ENCODE results near the gene PDCD6IP.

DNA sequence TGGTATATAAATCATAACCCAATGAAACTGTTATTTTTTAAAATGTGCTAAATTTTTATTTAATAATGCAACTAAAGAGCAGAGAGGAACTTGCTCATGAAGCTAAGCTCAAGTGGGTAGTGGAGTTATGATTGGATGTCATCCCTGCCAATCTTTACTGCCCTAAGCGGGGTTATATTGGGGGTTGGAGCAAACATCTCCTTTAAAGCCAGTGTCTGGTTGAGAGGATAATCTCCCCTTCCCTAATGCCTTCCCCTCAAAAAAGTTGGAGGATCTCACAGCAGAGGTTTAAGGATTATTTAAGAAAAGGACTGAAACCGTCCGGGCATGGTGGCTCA is 48.2 kb upstream of the PDCD6IP start:
- TF ChIP-seq EZH2 (optimal IDR thresholded peaks at IDR 0.05; ENCODE audit: low read depth, low read length) = no peak
- TF ChIP-seq, protein P1, sequence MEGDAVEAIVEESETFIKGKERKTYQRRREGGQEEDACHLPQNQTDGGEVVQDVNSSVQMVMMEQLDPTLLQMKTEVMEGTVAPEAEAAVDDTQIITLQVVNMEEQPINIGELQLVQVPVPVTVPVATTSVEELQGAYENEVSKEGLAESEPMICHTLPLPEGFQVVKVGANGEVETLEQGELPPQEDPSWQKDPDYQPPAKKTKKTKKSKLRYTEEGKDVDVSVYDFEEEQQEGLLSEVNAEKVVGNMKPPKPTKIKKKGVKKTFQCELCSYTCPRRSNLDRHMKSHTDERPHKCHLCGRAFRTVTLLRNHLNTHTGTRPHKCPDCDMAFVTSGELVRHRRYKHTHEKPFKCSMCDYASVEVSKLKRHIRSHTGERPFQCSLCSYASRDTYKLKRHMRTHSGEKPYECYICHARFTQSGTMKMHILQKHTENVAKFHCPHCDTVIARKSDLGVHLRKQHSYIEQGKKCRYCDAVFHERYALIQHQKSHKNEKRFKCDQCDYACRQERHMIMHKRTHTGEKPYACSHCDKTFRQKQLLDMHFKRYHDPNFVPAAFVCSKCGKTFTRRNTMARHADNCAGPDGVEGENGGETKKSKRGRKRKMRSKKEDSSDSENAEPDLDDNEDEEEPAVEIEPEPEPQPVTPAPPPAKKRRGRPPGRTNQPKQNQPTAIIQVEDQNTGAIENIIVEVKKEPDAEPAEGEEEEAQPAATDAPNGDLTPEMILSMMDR (IDR thresholded peaks at IDR 0.05; ENCODE audit: low read length) = no peak

Measured in MM.1S (cell line).